ENCODE measurements around the gene TTC23L.

DNA sequence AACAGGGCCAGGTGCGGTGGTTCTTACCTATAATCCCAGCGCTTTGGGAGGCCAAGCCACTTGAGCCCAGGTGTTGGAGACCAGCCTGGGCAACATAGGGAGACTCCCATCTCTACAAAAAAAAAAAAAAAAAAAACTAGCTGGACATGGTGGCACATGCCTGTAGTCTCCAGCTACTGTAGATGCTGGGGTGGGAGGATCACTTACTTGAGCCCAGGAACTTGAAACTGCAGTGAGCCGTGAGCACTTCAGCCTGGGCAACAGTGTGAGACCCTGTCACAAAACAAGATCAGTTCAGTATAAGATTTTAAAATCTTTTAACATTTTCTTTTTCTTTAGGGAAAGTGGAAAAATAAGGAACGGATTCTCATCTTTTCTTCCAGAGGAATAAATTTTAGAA, 79.1 kb downstream of the TTC23L start:
- TF ChIP-seq, protein P1, sequence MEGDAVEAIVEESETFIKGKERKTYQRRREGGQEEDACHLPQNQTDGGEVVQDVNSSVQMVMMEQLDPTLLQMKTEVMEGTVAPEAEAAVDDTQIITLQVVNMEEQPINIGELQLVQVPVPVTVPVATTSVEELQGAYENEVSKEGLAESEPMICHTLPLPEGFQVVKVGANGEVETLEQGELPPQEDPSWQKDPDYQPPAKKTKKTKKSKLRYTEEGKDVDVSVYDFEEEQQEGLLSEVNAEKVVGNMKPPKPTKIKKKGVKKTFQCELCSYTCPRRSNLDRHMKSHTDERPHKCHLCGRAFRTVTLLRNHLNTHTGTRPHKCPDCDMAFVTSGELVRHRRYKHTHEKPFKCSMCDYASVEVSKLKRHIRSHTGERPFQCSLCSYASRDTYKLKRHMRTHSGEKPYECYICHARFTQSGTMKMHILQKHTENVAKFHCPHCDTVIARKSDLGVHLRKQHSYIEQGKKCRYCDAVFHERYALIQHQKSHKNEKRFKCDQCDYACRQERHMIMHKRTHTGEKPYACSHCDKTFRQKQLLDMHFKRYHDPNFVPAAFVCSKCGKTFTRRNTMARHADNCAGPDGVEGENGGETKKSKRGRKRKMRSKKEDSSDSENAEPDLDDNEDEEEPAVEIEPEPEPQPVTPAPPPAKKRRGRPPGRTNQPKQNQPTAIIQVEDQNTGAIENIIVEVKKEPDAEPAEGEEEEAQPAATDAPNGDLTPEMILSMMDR (IDR thresholded peaks at IDR 0.05; ENCODE audit: low read depth, low read length) = no peak
- TF ChIP-seq EZH2phosphoT487 (IDR thresholded peaks at IDR 0.05; ENCODE audit: low read depth) = no peak
